AG08395 (cell line): ENCODE results near the gene FTCD.
"Not testable (repeated sequence)": the region's sequence is repeated elsewhere in the genome, so short reads cannot be mapped to it uniquely, and the experiment has no call there.

Experiments
- DNase-seq: peaks from one replicate; pipeline ENCODE4 v3.0.0; 2012; ENCODE audit warnings: mixed read lengths, low spot score

The FTCD gene

GRCh38 chr21:46111857-46112724 is 43.3 kb downstream of the FTCD start:
- DNase-seq: no peak

DNA sequence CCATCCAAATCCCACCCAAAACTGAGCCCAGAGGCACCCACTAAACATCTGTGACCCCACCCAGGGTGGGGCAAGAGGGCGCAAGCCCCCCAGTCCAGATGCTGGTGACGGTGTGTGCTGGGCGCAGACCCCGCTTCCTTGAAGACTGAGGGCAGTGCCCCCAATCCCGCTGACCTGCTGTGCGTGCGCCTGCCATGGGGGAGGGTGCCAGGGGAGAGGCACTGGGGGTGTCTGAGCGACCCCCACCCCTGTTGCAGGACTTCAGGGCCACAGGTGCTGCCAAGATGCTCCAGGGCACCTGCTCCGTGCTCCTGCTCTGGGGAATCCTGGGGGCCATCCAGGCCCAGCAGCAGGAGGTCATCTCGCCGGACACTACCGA is 44.2 kb downstream of the FTCD start:
- DNase-seq: no peak

- peak; percentile 20 for DNase-seq
Observed at GRCh38 chr21:46110499-46111192, 44.7 kb downstream of the FTCD start.

DNA sequence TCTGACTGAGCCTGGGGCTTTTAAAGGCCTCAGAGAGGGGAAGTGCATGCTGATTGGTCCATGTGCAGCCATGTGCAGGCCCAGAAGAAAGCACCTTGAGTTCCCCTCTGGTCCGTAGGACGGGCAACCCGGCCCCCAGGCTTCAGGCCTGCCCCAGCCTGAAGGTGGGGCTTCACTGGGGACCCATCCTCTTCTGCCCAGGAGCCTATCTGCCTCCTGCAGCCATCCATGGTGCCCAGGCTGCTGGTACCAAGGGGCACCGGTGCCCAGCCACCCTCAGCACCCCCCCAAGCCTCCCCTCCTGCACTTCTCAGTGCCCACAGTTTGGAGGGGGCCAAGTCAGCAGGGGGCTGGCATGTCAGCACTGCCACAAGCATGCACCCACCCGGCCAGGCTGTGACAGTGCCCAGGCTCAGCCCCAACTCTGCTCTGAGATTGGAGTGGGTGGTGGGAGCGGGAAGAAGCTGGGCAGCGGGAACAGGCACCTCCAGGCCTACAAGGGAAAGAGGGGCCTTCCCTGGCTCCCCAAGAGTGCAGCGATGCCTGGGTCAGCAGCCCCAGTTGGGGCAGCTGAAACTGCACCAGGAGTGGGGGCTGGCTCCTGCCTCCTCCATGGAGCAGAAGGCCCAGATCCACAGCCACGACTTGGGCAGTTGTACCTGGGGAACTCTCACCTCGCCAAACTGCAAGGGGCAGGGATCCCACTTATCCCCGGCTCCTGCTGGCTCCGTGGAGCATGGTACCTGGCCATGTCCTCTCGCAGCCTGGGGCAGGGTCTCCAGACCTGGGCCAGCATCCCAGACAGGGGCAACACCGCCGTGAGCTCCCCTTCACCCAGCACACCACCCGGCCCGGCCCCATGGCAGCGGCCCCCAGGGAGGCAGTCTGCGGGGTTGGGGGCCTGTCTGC is 45.8 kb downstream of the FTCD start:
- DNase-seq: peak; percentile 1

DNA sequence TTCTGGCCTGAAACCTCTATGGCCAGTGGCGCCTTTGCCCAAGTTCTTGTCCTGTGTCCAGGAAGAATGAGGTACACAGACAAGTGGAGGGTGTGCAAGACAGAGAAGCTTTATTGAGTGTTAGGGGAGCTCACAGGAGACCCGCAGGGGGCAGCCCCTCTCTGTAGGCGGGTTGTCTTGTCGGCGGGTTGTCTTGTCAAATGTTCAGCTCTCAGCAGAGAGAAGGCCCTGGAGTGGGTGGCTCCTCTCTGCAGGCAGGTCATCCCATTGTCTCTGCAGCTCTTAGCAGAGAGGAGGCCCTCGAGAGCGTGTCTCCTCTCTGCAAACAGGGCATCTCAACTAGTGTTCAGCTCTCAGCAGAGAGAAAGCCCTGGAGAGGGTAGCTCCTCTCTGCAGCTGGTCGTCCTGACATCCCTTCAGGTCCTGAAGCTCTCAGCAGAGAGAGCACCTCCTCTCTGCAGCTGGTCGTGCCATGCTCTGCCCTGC is 46.5 kb downstream of the FTCD start:
- DNase-seq: no peak

GRCh38 chr21:46107376-46107775 is 48.0 kb downstream of the FTCD start:
- DNase-seq: not testable (repeated sequence)

- DNase-seq: no peak
Observed at GRCh38 chr21:46104104-46104503, 51.3 kb downstream of the FTCD start.

DNA sequence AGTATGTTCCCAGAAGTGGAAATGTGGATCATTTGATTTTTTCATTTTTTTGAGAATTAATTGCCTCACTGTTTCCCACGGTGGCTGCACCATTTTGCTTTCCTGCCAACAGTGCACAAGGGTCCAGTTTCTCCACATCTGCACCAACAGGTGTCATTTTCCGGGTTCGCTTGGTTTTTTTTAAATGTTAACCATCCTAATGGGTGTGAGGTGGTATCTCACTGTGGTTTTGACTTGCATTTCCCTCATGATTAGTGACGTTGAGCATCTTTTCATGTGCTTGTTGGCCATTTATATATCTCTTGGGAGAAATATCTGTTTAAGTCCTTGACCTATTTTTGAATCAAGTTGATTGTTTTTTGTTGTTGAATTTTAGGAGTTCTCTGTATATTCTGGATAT is 54.5 kb downstream of the FTCD start:
- DNase-seq: no peak

GRCh38 chr21:46100426-46100825 is 55.0 kb downstream of the FTCD start:
- peak; percentile 58 for DNase-seq

DNA sequence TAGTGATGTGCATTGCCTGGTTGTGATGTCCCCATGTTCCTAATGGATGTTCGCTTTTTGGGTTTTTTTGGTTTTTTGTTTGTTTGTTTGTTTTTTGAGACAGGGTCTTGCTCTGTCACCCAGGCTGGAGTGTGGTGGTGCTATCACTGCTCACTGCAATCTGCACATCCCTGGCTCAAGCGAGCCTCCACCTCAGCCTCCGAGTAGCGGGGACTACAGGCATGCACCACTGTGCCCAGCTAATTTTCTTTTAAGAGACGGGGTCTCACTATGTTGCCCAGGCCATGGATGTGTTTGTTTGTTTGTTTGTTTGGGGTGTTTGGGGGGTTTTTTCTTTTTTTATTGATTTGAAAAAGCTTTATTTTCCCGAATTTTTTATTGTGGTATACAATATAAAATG is 55.4 kb downstream of the FTCD start:
- no peak for DNase-seq

- peak; percentile 28 for DNase-seq
Observed at GRCh38 chr21:46099476-46099875, 55.9 kb downstream of the FTCD start.

DNA sequence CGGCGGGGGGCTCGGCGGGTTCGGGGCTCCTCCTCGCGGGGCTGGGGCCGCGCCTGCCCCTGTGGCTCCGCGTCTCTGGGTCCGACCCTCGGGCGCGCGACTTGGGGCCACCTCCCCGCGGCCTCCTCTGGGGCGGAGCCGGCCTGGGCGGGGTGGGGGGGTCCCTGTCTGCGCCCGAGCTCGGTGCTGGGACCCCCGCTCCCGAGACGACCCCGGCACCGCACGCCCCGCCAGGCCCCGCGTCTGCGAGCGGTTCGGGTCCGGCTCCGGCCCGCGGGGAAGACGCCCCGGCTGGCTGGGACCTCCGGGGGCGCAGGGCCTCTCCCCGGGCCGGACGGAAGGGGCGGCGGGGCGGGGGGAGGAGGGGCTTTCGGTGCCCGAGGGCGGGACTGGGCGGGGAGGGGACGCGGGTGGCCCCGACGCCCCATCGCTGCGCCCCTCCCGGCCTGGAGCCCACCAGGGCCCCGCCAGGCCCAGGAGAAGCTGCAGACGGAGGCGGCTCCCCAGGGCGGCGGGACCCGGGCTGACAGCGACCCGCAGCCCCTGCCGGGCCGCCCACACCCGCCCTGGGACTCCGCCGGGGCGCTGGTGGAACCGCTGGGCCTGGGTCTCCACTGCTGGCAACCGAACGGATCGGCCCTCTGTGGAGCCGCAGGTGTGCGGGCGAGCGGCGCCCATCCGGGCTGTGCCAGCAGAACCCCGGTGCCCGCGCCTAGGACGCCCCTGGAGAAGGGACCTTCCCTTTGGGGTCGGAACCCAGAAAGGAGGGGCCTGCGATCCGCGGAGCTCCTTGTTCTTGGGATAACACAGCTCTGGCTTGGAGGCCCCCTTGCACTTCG is 56.9 kb downstream of the FTCD start:
- DNase-seq: peak; percentile 49

DNA sequence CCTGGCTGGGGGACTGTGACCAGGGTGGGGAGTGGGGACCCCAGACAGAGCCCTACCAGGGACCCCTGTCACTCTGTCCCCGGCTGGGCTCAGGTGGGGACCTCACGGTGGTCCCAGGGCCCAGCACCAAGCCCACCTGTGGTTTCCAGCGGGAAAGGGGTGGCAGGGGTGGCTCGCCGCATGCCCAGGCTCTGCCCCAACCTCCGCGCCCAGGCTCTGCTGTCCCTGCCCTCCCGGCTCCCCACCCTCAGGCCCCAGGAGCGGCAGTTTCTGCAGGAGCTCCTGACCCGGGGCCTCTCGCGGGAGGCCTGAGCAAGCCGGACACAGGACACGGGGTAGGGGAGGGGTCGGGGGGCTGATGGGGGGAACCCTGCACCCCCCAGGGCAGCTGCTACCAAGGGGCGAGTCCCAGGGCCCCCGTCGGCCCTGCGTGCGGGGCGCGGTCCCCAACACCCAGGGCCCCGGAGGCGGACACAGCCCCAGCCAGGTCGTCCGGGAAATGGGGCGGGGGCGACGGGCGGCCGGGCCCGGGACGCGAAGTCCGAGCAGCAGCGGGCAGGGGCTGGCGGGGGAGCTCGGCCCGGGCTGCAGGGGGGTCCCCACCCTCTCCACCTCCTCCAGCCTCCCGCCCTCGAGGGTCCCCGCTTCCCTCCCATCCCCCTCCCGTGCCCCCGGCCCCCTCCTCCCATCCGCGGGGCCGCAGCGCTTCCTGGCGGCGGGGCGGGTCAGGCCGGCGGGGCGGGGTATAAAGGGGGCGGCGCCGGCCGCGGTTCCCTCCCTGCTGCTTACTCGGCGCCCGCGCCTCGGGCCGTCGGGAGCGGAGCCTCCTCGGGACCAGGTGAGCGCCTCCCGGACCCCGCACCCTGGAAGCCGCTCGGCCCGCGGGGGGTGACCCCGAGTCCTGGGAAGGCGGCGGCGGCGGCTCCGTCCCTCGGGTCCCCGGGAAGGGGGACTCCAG is 57.8 kb downstream of the FTCD start, which contains the start of gene COL6A2:
Gene COL6A2 (plus strand): TSS at position 777 of the 958 bp plus-strand sequence.
- peak; percentile 80 for DNase-seq

GRCh38 chr21:46096596-46097335 is 58.6 kb downstream of the FTCD start:
- peak; percentile 2 for DNase-seq

DNA sequence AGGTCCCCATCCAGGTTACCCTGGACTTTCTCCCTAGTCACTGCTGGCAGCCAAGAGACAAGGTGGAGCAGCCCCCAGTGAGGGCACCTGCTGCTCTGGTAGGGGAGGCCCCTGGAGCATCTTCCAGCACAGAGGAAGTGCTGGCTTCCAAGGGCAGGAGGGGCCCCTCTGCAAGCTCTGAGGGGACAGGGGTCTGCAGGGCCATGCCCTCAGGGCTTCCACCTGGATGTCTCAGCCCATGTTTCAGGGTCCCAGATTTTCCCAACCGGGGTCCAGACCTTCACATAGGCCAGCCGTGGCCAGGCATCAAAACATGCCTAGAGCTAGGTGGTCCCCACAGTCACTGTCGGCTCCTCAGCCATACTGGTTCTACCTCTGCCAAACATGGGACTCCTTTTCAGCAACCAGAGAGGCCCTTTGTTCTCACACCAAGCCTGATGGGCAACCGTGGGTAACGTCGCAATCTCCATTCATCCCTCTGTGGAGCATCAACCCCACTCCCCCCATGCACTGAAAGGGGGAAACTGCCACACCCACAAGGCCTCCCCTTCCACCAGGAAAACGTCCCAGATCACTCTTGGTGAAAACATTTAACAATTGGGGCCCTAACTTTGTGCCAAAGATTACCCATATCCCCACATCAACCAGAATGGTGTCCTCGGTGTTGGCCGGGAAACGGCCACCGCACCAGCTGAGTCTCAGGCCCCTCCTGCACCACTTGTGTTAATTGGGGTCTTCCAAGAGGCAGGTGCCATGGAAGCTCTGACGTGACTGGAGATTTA is 59.4 kb downstream of the FTCD start:
- DNase-seq: no peak

GRCh38 chr21:46095083-46095719 is 60.2 kb downstream of the FTCD start:
- no peak for DNase-seq

- no peak for DNase-seq
Observed at GRCh38 chr21:46094401-46095082, 60.8 kb downstream of the FTCD start.
